ENCODE data around the gene ABI3. TPM values are rescaled to one million over a fixed set of nuclear protein-coding genes. Genes with fewer than 3 reads are reported as not detected.

Gene ABI3
- total and polyA plus RNA-seq, 4 donors = 4.7 to 8.8 (median 5.5) TPM

- Histone ChIP-seq H3K27me3 (ENCODE audit: control insufficient read depth in 4 of 4, insufficient read depth in 4 of 4, low read length in 3 of 4) (no peaks in the 10 kb centered on the region), H3K9ac (ENCODE audit: low read depth in 1 of 2, low read length in 2 of 2) (no peak overlapping the region), H3K4me1 (ENCODE audit: control insufficient read depth in 4 of 4, insufficient read depth in 4 of 4, low read length in 3 of 4) (no peaks in the 10 kb centered on the region), H3K36me3 (ENCODE audit: control insufficient read depth in 4 of 4, insufficient read depth in 3 of 4, low read depth in 1 of 4, low read length in 3 of 4) (no peaks in the 10 kb centered on the region), H3K4me3 (ENCODE audit: low read depth in 1 of 3, low read length in 3 of 3) (no peak overlapping the region), H3K27ac (ENCODE audit: low read depth in 1 of 2, low read length in 2 of 2) (no peak overlapping the region), H3K9me3 (ENCODE audit: control insufficient read depth in 4 of 4, low read length in 3 of 4) (no peaks in the 10 kb centered on the region)
- WGBS = 86% methylated on average over 8 of the region's 8 CpGs
- TF ChIP-seq YY1 (IDR thresholded peaks at IDR 0.05) (no peak), TAF1 (conservative IDR thresholded peaks at IDR 0.05) (no peak), RXRA (IDR thresholded peaks at IDR 0.05) (no peak), SP1 (IDR thresholded peaks at IDR 0.05) (no peak), JUND (IDR thresholded peaks at IDR 0.05) (no peak), ZBTB33 (IDR thresholded peaks at IDR 0.05) (no peak), FOXA1 (IDR thresholded peaks at IDR 0.05) (no peak), RAD21 (IDR thresholded peaks at IDR 0.05) (no peak), HNF4A (conservative IDR thresholded peaks at IDR 0.05) (no peak), HNF4G (IDR thresholded peaks at IDR 0.05) (no peak), GABPA (IDR thresholded peaks at IDR 0.05 in 1 of 2, conservative IDR thresholded peaks at IDR 0.05 in 1 of 2) (no peak), EGR1 (IDR thresholded peaks at IDR 0.05; ENCODE audit: low read depth in 2 of 2) (no peak)
- TF ChIP-seq, protein P1, sequence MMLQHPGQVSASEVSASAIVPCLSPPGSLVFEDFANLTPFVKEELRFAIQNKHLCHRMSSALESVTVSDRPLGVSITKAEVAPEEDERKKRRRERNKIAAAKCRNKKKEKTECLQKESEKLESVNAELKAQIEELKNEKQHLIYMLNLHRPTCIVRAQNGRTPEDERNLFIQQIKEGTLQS (IDR thresholded peaks at IDR 0.05) = no peak
- TF ChIP-seq, protein P2, sequence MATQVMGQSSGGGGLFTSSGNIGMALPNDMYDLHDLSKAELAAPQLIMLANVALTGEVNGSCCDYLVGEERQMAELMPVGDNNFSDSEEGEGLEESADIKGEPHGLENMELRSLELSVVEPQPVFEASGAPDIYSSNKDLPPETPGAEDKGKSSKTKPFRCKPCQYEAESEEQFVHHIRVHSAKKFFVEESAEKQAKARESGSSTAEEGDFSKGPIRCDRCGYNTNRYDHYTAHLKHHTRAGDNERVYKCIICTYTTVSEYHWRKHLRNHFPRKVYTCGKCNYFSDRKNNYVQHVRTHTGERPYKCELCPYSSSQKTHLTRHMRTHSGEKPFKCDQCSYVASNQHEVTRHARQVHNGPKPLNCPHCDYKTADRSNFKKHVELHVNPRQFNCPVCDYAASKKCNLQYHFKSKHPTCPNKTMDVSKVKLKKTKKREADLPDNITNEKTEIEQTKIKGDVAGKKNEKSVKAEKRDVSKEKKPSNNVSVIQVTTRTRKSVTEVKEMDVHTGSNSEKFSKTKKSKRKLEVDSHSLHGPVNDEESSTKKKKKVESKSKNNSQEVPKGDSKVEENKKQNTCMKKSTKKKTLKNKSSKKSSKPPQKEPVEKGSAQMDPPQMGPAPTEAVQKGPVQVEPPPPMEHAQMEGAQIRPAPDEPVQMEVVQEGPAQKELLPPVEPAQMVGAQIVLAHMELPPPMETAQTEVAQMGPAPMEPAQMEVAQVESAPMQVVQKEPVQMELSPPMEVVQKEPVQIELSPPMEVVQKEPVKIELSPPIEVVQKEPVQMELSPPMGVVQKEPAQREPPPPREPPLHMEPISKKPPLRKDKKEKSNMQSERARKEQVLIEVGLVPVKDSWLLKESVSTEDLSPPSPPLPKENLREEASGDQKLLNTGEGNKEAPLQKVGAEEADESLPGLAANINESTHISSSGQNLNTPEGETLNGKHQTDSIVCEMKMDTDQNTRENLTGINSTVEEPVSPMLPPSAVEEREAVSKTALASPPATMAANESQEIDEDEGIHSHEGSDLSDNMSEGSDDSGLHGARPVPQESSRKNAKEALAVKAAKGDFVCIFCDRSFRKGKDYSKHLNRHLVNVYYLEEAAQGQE (IDR thresholded peaks at IDR 0.05) = no peak
- TF ChIP-seq, protein P3, sequence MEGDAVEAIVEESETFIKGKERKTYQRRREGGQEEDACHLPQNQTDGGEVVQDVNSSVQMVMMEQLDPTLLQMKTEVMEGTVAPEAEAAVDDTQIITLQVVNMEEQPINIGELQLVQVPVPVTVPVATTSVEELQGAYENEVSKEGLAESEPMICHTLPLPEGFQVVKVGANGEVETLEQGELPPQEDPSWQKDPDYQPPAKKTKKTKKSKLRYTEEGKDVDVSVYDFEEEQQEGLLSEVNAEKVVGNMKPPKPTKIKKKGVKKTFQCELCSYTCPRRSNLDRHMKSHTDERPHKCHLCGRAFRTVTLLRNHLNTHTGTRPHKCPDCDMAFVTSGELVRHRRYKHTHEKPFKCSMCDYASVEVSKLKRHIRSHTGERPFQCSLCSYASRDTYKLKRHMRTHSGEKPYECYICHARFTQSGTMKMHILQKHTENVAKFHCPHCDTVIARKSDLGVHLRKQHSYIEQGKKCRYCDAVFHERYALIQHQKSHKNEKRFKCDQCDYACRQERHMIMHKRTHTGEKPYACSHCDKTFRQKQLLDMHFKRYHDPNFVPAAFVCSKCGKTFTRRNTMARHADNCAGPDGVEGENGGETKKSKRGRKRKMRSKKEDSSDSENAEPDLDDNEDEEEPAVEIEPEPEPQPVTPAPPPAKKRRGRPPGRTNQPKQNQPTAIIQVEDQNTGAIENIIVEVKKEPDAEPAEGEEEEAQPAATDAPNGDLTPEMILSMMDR (IDR thresholded peaks at IDR 0.05; ENCODE audit: low read depth, low read length, missing input control) = no peak
- TF ChIP-seq, protein P4, sequence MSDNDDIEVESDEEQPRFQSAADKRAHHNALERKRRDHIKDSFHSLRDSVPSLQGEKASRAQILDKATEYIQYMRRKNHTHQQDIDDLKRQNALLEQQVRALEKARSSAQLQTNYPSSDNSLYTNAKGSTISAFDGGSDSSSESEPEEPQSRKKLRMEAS (IDR thresholded peaks at IDR 0.05) = no peak
- DNase-seq (ENCODE audit: low spot score) = no peak
Measured at GRCh38 chr17:49201481-49201927, 9.0 kb upstream of the ABI3 start.

DNA sequence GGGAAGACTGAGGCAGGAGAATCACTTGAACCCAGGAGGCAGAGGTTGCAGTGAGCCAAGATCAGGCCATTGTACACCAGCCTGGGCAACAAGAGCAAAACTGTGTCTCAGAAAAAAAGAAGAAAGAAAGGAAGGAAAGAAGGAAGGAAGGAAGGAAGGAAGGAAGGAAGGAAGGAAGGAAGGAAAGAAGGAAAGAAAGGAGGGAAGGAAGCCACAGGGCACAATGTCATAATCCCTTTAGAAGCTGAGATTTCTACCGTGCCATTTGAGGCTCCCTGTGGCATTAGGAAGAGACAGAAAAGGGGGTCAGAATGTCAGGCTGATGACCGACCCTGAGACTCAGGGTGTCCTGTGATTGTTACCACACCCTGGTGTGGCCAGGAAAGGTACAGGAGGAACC, 6.7 kb upstream of the ABI3 start:
- Histone ChIP-seq H3K4me3 (ENCODE audit: low read depth in 1 of 3, low read length in 3 of 3) (no peak overlapping the region), H3K27me3 (ENCODE audit: control insufficient read depth in 4 of 4, insufficient read depth in 4 of 4, low read length in 3 of 4) (peaks cover 0 to 2% (median 0%) of the 10 kb centered on the region in 4 donors), H3K36me3 (ENCODE audit: control insufficient read depth in 4 of 4, insufficient read depth in 3 of 4, low read depth in 1 of 4, low read length in 3 of 4) (no peaks in the 10 kb centered on the region), H3K9me3 (ENCODE audit: control insufficient read depth in 4 of 4, low read length in 3 of 4) (no peaks in the 10 kb centered on the region), H3K9ac (ENCODE audit: low read depth in 1 of 2, low read length in 2 of 2) (no peak overlapping the region), H3K4me1 (ENCODE audit: control insufficient read depth in 4 of 4, insufficient read depth in 4 of 4, low read length in 3 of 4) (no peaks in the 10 kb centered on the region), H3K27ac (ENCODE audit: low read depth in 1 of 2, low read length in 2 of 2) (no peak overlapping the region)
- no peak for DNase-seq (ENCODE audit: low spot score)
- WGBS = 70% methylated on average over 2 of the region's 2 CpGs
- TF ChIP-seq FOXA1 (IDR thresholded peaks at IDR 0.05) = no peak
- TF ChIP-seq, protein P2 (IDR thresholded peaks at IDR 0.05) = no peak
- TF ChIP-seq SP1 (IDR thresholded peaks at IDR 0.05) = no peak
- TF ChIP-seq HNF4A (conservative IDR thresholded peaks at IDR 0.05) = no peak
- no peak for TF ChIP-seq ZBTB33 (IDR thresholded peaks at IDR 0.05)
- TF ChIP-seq NR2F2 (IDR thresholded peaks at IDR 0.05) = no peak
- TF ChIP-seq JUND (IDR thresholded peaks at IDR 0.05) = no peak
- TF ChIP-seq GABPA (IDR thresholded peaks at IDR 0.05 in 1 of 2, conservative IDR thresholded peaks at IDR 0.05 in 1 of 2) = no peak
- no peak for TF ChIP-seq TAF1 (conservative IDR thresholded peaks at IDR 0.05)
- TF ChIP-seq RXRA (IDR thresholded peaks at IDR 0.05) = no peak
- TF ChIP-seq, protein P1 (IDR thresholded peaks at IDR 0.05) = no peak
- TF ChIP-seq HNF4G (IDR thresholded peaks at IDR 0.05) = no peak
- TF ChIP-seq RAD21 (IDR thresholded peaks at IDR 0.05) = no peak
